NCI-H146 (cell line): ENCODE results near the gene USP11.
A peak's percentile ranks its signal among the peaks of the same experiment; 100 is the strongest.

Experiments
- DNase-seq: peaks from one replicate; lab custom pipeline; 2025; lab: John Stamatoyannopoulos, UW

The USP11 gene

DNA sequence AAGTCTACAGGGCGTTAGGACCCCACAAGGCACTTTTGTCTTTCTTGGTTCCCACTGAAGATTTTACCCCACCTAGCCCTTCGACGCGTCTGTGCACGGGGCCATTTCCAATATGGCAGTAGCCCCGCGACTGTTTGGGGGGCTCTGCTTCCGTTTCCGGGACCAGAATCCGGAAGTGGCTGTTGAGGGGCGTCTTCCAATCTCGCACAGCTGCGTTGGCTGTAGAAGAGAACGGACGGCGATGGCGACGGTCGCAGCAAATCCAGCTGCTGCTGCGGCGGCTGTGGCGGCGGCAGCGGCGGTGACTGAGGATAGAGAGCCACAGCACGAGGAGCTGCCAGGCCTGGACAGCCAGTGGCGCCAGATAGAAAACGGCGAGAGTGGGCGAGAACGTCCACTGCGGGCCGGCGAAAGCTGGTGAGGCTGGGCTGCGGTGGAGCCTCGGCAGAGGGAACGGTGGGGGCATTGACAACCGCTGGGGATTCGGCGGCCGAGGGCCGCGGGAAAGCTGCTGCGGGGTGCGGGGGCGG, at the start of gene USP11:
USP11 (plus strand) TSS at position 207 of the 530 bp plus-strand sequence; CDS start at position 242, 35 bp downstream.
- peak; percentile 75 for DNase-seq

DNA sequence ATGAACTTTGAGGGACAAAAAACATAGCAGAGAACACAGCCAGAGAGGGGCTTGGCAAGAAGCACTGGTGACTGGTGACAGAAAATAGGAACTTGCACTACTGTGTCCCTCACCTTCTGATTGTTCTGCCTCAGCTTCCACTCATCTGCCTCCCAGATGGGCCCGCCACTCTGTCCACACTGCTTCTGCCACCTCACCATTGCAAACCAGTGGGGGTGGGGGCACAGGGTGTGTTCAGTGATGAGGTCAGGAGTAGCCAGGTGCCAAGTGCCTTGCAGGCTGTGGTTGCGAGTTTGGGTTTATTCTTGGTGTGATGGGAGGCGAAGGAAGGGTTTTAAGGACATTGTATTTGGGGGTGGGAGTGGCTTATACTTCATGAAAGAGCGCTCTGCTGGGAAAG, 48.3 kb upstream of the USP11 start:
- DNase-seq: no peak

DNA sequence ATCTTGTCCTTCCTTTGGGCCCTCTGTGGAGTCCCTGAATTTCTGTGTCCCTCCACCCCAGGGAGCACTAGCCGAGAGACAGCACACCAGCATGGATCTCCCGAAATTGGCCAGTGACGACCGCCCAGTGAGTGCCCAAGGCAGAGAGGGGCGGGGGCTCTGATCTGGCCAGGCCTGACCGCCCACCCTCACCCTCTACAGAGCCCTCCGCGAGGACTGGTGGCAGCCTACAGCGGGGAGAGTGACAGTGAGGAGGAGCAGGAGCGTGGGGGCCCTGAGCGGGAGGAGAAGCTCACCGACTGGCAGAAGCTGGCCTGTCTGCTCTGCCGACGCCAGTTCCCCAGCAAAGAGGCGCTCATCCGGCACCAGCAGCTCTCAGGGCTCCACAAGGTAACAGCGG, 47.6 kb upstream of the USP11 start:
- no peak for DNase-seq

DNA sequence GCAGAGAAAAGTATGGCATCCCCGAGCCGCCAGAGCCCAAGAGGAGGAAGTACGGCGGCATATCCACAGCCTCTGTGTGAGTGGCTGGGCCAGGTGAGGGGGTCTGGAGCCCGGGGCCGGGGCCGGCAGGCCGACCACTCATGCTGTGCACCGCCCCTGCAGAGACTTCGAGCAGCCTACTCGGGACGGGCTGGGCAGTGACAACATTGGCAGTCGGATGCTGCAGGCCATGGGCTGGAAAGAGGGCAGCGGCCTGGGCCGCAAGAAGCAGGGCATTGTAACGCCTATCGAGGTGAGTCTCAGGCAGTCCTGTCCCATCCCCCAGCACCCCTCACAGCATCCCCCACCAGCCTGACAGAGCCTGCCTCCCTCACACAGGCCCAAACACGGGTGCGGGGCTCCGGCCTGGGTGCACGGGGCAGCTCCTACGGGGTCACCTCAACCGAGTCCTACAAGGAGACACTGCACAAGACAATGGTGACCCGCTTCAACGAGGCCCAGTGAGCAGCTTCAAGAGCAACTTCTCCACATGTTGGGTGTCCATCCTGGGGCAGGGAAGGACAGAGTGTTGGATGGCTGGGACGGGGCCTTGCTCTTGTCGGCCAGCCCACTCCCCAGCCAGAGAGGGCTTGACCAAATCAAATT, 46.6 kb upstream of the USP11 start:
- DNase-seq: no peak

DNA sequence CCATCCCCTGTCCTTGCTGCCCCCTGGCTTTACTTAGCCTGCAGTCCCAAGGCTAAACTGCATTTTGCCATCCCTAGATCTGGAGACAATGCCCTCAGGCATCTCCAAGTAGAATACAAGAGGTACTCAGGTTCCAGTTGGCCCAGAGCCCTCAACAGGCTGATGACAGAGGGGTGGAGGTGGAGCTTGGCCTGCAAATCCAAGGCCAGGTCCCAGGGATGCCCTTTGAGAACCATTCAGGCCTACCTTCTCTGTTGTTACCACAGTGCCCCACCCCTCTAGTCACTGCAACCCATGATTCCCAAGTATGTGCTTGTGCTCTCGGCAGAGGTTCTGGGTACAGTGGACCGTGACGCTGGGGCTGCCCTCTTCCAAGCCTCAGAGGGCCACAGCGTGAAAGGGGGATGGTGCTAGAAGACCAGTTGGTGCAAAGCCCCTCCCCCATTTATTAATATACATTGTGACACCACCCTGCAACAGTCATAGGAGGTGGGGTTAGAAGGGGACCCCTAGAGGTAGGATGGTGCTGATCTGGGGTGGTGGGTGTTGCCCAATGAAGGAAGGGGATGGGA, 45.6 kb upstream of the USP11 start:
- no peak for DNase-seq

DNA sequence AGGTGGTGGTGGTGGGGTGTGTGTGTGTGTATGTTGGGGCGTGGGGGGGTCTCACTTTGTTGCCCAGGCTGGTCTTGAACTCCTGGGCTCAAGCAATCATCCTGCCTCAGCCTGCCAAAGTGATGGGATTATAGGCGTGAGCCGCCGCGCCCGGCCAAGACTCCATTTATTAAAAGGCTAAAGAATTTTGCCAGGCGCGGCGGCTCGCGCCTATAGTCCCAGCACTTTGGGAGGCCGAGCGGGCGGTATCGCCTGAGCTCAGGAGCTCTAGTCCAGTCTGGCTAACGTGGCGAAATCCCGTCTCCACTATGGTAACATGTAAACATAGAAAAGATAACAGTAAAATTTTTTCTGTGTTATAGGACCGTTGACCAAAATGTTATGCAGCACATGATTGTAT, 42.9 kb upstream of the USP11 start:
- DNase-seq: no peak

DNA sequence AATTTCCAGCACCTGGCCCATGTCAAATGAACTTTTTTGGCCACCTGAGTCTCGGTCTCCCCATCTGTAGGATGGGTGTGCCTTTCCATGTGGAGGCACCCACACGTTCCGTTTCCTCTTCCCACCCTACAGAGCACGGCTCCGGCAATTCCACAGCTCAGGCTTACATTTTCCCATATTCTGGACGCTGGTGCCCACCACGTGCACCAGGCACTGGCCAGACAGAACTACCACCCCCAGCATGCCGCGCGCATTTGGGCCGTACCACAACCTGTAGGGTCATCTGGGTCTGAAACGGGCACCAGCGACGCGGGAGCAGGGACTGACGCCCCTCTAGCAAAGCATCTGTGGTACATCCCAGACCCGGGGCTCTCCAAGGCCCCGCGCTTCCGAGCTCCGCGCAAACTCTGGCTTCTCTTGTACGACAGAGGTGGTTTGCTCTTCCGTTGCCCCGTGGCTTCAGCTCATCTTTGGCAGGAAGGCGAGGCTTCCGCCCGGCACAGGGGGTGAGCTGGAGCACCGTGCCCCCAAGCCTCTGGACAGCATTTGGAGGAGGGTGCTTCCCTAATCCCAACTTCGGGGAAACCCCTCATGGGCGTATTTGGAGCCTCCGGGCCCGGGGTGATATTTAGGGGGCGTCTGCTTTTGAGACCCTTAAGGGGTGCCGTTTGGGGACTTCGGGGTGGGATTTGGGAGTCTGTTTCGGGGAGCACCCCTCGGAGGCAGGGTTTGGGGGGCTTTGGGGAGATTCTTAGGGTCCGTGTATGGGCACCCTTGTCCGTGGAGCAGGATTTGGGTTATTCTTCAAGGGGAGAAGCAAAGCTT, 42.2 kb upstream of the USP11 start:
- peak; percentile 94 for DNase-seq

DNA sequence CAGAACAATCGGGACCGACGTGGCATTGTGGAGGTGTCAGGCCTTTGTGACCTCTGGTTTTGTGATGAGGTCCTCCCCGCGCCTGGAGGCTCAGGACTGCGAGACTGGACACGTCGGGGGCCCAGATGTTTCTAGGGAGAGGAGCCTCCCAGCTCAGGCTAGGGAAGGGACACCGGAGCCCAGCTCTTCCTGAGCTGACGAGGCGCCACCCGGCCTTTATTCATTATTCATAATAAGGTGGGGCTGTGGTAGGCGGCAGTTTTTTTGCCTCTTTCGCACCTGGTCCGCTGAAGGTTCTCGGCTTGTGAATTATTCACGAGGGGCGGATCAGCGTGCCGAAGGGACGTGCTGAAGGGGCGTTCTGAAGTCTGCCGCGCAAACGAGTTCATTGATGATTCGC, 41.5 kb upstream of the USP11 start:
- peak; percentile 82 for DNase-seq

DNA sequence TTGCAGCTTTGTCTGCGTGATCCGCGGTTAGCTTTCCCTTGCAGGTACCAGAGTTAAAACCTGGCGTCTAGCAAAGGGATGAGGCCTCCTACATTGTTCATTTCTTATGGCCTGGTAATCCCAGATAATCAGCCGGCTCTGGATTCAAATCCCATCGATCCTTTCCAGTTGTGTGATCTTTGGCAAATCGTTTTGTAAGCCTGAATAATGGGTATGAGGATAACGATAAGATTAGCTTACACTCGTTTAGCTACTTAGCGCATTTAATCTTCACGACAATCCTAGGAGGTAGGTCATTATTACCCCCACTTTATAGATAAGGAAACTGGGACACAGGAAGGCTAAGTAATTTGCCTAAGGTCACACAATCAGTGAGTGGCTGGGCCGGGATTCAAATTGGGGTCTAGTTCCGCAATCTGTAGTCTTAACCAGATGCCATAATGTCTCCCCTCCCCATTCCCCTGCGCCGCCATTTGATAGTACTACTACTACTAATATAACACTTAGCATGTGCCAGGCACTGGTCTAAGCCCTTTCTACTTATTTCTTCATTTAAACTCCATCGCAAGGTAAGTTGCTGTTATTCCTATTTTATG, 40.9 kb upstream of the USP11 start:
- no peak for DNase-seq

DNA sequence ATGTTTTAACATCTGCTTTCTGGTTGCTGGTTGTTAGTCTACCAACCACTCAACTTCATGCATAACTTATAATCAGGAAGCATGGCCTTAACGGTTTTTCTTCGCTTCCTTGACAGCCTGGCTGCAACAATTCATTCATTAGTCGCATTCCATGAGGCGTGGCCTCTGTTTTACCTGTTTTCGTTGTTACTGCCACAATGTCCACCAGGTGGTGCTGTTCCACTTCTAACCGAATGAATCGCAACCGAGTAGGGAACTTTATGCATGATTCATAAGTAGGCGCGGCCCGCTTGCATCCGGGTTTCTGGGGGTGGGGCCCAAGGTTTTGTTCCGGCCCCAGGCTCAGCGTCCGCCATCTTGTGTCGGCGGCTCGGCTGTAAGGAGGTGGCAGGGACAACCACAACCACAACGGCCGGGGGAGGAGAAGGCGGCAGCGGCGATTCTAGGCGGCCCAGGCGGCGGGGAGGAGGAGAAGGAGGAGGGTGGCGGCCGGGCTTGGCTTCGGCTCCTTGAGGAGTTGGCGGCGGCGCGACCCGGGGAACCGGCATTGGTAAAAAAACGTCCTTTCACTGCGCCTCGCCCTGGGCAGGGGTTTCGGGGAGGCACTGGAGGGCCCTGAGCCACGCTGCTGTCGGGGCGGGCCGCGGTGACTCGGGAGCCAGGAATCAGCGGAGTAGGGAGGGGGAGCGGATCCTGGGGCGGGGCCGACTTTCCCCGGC, 39.2 kb upstream of the USP11 start, which contains the start of gene UBA1:
UBA1 (plus strand) TSS at position 355 of the 719 bp plus-strand sequence. CDS start 4,974 bp downstream, outside the sequence.
- DNase-seq: peak; percentile 96

DNA sequence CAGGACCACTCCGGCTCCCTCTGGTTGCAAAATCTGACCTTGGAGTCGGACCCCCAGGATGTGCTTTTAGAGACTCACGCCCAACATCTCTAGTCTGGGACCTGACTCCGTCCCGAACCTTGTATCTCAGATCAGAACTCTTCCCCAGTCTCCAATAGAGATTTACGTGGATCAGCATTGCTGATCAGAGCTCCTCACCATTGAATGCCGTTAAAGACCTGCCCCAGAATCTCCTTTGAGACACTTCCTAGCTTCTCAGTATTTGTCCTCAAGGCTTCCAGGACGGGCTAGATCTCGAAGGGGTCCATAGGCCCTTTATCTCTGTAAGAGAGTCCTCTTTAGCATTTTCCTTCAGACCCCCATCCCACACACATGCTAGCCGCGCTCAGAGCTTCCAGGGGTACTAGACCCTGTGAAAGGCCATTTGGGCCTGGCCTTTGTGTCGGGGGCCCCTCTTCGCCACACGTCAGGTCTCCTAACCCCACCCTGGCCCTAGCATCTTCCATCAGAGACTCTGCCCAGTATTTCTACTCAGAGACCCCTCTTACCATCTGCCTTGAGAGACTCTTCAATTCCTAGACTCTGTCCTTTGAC, 38.5 kb upstream of the USP11 start:
- DNase-seq: no peak

DNA sequence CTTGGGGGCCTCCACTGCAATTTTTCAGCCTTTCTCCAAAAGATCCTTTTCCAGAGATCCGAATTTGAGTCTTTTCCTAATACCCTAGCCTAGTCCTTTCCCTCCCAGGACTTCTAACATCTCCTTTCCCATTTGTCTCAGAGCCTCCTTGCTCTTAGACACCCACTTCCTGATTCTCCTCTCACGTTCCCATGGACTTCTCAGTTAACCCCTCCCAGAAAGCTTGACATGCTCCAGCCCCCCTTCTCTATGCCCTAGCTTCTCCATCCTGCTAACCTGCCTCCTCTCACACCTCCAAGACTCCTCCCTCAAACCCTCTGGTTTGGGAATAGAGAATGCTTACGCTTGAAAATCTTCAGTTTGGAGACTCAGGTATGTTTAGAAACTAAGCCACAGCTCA, 36.7 kb upstream of the USP11 start:
- DNase-seq: no peak

DNA sequence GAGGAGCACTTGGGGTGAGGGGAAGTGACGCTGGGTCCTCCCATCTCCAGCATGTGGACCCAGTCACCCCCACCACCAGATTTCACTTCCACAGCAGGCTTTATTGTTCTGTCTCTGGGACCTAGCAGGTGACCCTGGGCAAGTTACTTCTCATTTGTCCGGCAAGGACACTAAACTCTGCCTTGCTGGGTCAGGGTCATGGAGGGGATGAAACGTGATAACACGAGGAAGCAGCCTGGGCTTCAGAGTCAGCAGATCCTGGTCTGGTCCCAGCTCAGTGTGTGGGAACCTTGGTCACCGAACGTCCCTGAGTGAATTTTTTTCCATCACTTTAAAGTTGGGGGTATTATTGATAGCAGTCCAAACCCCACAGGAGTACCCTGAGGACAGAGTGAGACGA, 35.3 kb upstream of the USP11 start:
- DNase-seq: no peak

DNA sequence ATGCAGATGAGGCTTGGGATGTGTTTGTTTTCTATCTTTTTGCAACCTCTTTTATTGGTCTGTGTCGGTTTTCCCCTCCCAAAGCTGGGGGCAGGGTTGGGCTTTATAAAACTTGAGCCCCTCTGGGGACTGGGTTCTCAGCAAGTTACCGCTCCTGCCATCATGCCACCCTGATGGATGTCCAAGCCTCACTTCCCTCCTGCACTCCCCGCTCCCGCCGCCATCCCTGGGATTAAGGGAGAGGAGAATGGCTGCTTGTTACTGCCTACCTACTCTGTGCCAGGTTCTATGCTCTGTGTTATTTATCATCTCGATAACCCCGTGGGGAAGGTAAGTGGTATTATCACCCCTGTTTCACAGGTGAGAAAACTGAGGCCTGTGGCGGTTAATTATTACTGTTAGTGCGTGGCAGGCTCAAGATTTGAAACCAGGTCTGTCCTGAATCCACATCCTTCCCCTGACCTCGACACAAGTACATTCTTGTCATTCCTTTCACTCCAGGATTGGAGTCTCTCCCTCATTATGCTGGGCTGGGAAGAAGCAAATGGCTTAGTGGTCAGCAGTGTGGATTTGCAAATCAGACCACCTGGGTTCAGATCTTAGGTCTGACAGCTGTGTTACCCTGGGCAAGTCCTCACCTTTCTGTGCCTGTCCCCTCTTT, 34.7 kb upstream of the USP11 start:
- no peak for DNase-seq

DNA sequence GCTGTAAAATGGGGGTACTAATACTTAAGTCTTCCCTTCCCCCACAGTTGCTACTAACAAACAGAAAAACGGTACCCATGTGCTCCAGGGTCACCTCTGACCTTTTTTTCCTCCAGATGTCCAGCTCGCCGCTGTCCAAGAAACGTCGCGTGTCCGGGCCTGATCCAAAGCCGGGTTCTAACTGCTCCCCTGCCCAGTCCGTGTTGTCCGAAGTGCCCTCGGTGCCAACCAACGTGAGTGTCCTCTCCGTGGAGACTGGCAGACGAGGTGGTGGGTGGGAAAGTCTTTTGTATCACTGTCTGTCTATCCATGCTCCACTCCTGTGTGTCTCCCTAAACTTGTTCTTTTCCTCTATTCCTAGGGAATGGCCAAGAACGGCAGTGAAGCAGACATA, 34.1 kb upstream of the USP11 start:
- DNase-seq: no peak

DNA sequence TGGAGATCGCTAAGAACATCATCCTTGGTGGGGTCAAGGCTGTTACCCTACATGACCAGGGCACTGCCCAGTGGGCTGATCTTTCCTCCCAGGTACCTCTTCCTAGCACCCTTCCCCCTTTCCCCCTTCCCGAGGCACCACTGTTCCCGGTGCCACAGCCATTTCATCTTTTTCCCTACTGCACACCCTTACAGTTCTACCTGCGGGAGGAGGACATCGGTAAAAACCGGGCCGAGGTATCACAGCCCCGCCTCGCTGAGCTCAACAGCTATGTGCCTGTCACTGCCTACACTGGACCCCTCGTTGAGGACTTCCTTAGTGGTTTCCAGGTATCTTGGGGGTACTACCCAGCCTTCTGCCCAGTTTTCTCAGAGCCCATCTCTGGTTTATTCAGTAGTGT, 33.5 kb upstream of the USP11 start:
- no peak for DNase-seq

DNA sequence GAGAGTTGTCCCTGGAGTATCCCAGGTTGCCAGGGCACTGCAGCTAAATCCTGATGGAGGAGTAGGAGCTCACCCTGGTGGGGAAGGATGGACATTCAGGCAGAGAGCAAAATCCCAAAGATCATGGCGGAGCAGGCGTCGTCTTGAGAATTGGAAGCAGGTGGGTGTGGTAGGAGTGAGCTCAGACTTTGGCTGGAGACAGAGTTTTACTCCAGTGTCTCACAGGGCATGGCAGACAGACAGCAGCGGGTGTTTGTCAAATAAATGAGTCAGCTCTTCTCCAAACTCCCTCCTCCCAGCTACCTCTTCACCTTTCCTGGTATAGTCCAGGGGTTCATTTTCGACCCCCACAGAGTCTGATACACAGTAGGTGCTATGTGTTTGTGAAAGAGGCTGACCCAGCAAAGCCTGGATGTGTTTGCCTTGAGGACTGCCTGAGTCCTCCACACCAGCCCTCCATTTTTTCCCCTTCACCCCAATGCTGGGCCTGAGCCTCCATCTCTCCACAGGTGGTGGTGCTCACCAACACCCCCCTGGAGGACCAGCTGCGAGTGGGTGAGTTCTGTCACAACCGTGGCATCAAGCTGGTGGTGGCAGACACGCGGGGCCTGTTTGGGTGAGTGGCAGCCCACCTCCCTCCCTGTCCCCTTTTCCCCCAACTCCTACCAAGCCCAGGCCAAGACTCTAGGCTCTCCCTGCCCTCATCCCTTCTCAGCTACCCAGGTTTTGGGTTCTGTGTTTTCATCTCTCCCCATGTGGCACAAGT, 32.2 kb upstream of the USP11 start:
- DNase-seq: no peak

DNA sequence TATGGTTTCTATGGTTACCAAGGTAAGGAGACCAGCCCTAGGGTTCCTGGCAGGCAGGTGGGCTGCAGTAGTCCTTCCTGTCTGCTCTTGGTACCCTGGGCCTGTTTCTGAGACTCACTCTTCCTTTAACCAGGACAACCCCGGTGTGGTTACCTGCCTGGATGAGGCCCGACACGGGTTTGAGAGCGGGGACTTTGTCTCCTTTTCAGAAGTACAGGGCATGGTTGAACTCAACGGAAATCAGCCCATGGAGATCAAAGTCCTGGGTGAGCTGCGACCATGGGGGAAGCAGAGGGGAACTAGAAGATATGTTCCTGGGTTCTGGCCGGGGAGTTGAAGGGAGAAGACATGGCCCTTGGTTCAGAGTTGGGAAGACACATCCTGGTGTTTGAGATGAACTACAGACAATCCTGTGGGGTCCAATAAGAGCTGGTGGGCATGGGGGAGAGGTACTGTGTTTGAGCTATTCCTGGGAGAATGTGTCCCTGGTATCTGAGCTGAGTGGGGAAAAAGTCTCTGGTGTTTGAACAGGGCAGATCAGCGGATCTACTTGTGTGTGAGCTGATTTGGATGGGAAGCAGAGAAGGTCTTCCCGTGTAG, 31.4 kb upstream of the USP11 start:
- DNase-seq: no peak

DNA sequence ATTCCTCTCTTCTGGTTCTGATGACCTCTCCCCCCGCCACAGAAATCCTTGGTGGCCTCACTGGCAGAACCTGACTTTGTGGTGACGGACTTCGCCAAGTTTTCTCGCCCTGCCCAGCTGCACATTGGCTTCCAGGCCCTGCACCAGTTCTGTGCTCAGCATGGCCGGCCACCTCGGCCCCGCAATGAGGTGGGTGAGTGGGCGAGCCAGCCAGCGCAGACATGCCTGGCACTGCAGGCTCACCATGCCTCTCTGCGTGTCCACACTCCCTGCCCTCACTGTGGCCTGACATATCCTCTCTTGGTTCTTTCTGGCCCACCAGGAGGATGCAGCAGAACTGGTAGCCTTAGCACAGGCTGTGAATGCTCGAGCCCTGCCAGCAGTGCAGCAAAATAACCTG, 30.5 kb upstream of the USP11 start:
- no peak for DNase-seq

DNA sequence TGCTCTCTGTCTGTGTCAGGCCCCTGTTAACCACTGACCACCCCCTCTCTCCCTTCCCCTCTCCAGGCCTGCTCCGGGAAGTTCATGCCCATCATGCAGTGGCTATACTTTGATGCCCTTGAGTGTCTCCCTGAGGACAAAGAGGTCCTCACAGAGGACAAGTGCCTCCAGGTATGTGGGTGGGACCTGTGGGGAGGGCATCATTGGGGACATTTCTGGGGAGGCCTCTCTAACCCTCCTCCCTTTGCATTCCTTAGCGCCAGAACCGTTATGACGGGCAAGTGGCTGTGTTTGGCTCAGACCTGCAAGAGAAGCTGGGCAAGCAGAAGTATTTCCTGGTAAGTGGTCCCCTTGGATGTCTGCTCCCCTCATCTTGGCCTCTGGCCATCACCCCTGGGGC, 29.9 kb upstream of the USP11 start:
- DNase-seq: no peak
